Osteoblast (primary cell): ENCODE data around the gene GALT. TPM values are rescaled to one million over a fixed set of nuclear protein-coding genes. Genes with fewer than 3 reads are reported as not detected.
A peak's percentile ranks its signal among the peaks of the same experiment; 100 is the strongest.

ENCODE experiments used
- DNase-seq: peaks from one replicate; pipeline ENCODE4 v3.0.0; 2011; ENCODE audit warnings: low spot score, mixed read lengths; ENCODE audit not compliant: insufficient read length; ENCODE audit errors: missing footprints
- H2AFZ ChIP-seq: 2 replicates; pipeline ENCODE4 v1.6.0; 2011; ENCODE audit warnings: mild to moderate bottlenecking, low read length
- H3K27ac ChIP-seq: 2 replicates; pipeline ENCODE4 v1.5.1; 2011; ENCODE audit warnings: mild to moderate bottlenecking, low read depth, low read length, moderate library complexity
- H3K27me3 ChIP-seq: 2 replicates; pipeline ENCODE4 v1.6.0; 2012; ENCODE audit warnings: mild to moderate bottlenecking, control low read depth, inconsistent platforms, low read length, moderate library complexity; ENCODE audit not compliant: insufficient read depth
- H3K36me3 ChIP-seq: 2 replicates; pipeline ENCODE4 v1.5.1; 2011; ENCODE audit warnings: mild to moderate bottlenecking, low read length, control low read depth, moderate library complexity; ENCODE audit not compliant: insufficient read depth
- H3K4me1 ChIP-seq: 2 replicates; pipeline ENCODE4 v1.5.1; 2011; ENCODE audit warnings: mild to moderate bottlenecking, low read length, control low read depth, moderate library complexity; ENCODE audit not compliant: insufficient read depth
- H3K4me2 ChIP-seq: 2 replicates; pipeline ENCODE4 v1.6.0; 2011; ENCODE audit warnings: mild to moderate bottlenecking, low read length; ENCODE audit not compliant: insufficient read depth
- H3K4me3 ChIP-seq: fragments of 200-600 bp; sonication (generic); 3 replicates; pipeline ENCODE4 v1.5.1; 2012; ENCODE audit warnings: mild to moderate bottlenecking, low read length, inconsistent platforms; ENCODE audit not compliant: insufficient read depth
- H3K79me2 ChIP-seq: 2 replicates; pipeline ENCODE4 v1.6.0; 2012; ENCODE audit warnings: mild to moderate bottlenecking, low read length, control low read depth, inconsistent platforms; ENCODE audit not compliant: insufficient read depth
- H3K9me3 ChIP-seq: 2 replicates; pipeline ENCODE4 v1.5.1; 2011; ENCODE audit warnings: low read depth, low read length, control low read depth
- H4K20me1 ChIP-seq: 2 replicates; pipeline ENCODE4 v1.6.0; 2012; ENCODE audit warnings: mild to moderate bottlenecking, low read length, control low read depth; ENCODE audit not compliant: insufficient read depth
- CTCF ChIP-seq: IDR thresholded peaks from 2 replicates; pipeline ENCODE4 v1.5.1; 2011; ENCODE audit warnings: mild to moderate bottlenecking, low read depth, low read length, moderate library complexity; ENCODE audit errors: extremely low read depth
- total RNA-seq: library from RNA; depleted of rRNA; stranded (reverse); fragments of >200 nt; gene quantifications from 2 replicates; pipeline ENCODE4 v1.2.3, GENCODE V29; 2012

The GALT gene
- total RNA-seq, 1 donor: 32.6 TPM

GRCh38 chr9:34603610-34604231, 42.8 kb upstream of the GALT start:
- Histone ChIP-seq H3K36me3 (no peaks in the 10 kb centered on the region), H3K27me3 (peaks cover 6% of the 10 kb centered on the region), H4K20me1 (no peaks in the 10 kb centered on the region), H3K79me2 (no peaks in the 10 kb centered on the region), H2AFZ (no peak overlapping the region), H3K9me3 (no peaks in the 10 kb centered on the region), H3K27ac (no peak overlapping the region), H3K4me3 (no peak overlapping the region), H3K4me1 (no peaks in the 10 kb centered on the region), H3K4me2 (no peak overlapping the region)
- DNase-seq: peak; percentile 94
- peak; percentile 91 for TF ChIP-seq CTCF

- no peak for DNase-seq
- Histone ChIP-seq H3K27ac (no peak overlapping the region), H3K4me2 (no peak overlapping the region), H2AFZ (no peak overlapping the region), H3K79me2 (peaks cover 5% of the 10 kb centered on the region), H3K9me3 (no peaks in the 10 kb centered on the region), H3K36me3 (no peaks in the 10 kb centered on the region), H3K27me3 (peaks cover under 1% of the 10 kb centered on the region), H4K20me1 (no peaks in the 10 kb centered on the region), H3K4me3 (no peak overlapping the region), H3K4me1 (peaks cover 3% of the 10 kb centered on the region)
- TF ChIP-seq CTCF: no peak
Measured at GRCh38 chr9:34606190-34606589, 40.3 kb upstream of the GALT start.

GRCh38 chr9:34606905-34607304, 39.6 kb upstream of the GALT start:
- Histone ChIP-seq H3K36me3 (no peaks in the 10 kb centered on the region), H3K4me2 (no peak overlapping the region), H3K4me1 (peaks cover 8% of the 10 kb centered on the region), H3K27ac (no peak overlapping the region), H3K9me3 (no peaks in the 10 kb centered on the region), H3K4me3 (no peak overlapping the region), H3K27me3 (no peaks in the 10 kb centered on the region), H3K79me2 (peaks cover 11% of the 10 kb centered on the region), H4K20me1 (no peaks in the 10 kb centered on the region), H2AFZ (no peak overlapping the region)
- DNase-seq: peak; percentile 59
- TF ChIP-seq CTCF: no peak

- TF ChIP-seq CTCF: no peak
- no peaks in the 10 kb centered on the region for H3K9me3 ChIP-seq
- H3K36me3 ChIP-seq: no peaks in the 10 kb centered on the region
- no peak overlapping the region for H3K4me2 ChIP-seq
- no peaks in the 10 kb centered on the region for H4K20me1 ChIP-seq
- H3K27ac ChIP-seq: no peak overlapping the region
- peaks cover 8% of the 10 kb centered on the region for H3K4me1 ChIP-seq
- peaks cover 11% of the 10 kb centered on the region for H3K79me2 ChIP-seq
- peak; percentile 0 for DNase-seq
- no peaks in the 10 kb centered on the region for H3K27me3 ChIP-seq
- no peak overlapping the region for H2AFZ ChIP-seq
- no peak overlapping the region for H3K4me3 ChIP-seq
Measured at GRCh38 chr9:34607331-34607730, 39.1 kb upstream of the GALT start.
